PC-3 (cell line): ENCODE results near the gene DMRT1. TPM values are rescaled to one million over a fixed set of nuclear protein-coding genes. Genes with fewer than 3 reads are reported as not detected.
A peak's percentile ranks its signal among the peaks of the same experiment; 100 is the strongest.
"Not testable (repeated sequence)": the region's sequence is repeated elsewhere in the genome, so short reads cannot be mapped to it uniquely, and the experiment has no call there.

Experiments used
- ATAC-seq: fragments of 200-7000 bp; cut with Tn5 transposase; 2 replicates; pipeline ENCODE4 v1.9.1; 2020; ENCODE audit warnings: mild to moderate bottlenecking, moderate library complexity
- BruUV-seq: library from RNA; stranded (reverse); fragments of 400-500 nt; replicated peaks from 2 replicates; lab custom pipeline; 2021; lab: Mats Ljungman, UMichigan
- CTCF ChIA-PET: fragments of 300-600 bp; sonication (Branson Sonifier 250); formaldehyde crosslinking; loops from one replicate; lab custom pipeline; 2022; ENCODE audit warnings: antibody characterized with exemption; lab: Charles Lee
- POLR2A ChIA-PET: fragments of 300-600 bp; sonication (Branson Sonifier 250); formaldehyde crosslinking; loops from one replicate; lab custom pipeline; 2022; ENCODE audit warnings: antibody characterized with exemption; ENCODE audit not compliant: unreplicated experiment; lab: Charles Lee
- DNase-seq: peaks from one replicate; pipeline ENCODE4 v3.0.0-alpha.2; 2015
- H2AFZ ChIP-seq: fragments of 300-600 bp; sonication (generic); 2 replicates; pipeline ENCODE4 v1.6.0; 2016; ENCODE audit warnings: antibody characterized with exemption, low read length
- H3F3A ChIP-seq: fragments of 300-600 bp; sonication (generic); one replicate; pipeline ENCODE4 v1.6.0; 2017; ENCODE audit warnings: antibody characterized with exemption, low read length, control low read depth, mild to moderate bottlenecking; ENCODE audit not compliant: unreplicated experiment
- H3K27ac ChIP-seq: fragments of 300-600 bp; sonication (generic); 2 replicates; pipeline ENCODE4 v1.5.1; 2016; ENCODE audit warnings: mild to moderate bottlenecking, low read length
- H3K27me3 ChIP-seq: fragments of 300-600 bp; sonication (generic); 2 replicates; pipeline ENCODE4 v1.6.1; 2016; ENCODE audit warnings: low read length, mixed read lengths
- H3K36me3 ChIP-seq: fragments of 300-600 bp; sonication (generic); 2 replicates; pipeline ENCODE4 v1.6.1; 2016; ENCODE audit warnings: low read depth, mixed run types, low read length, mixed read lengths
- H3K4me1 ChIP-seq: fragments of 300-600 bp; sonication (generic); 2 replicates; pipeline ENCODE4 v1.5.1; 2016; ENCODE audit warnings: low read length; ENCODE audit not compliant: insufficient read depth
- H3K4me2 ChIP-seq: fragments of 300-600 bp; sonication (generic); 2 replicates; pipeline ENCODE4 v1.6.0; 2016; ENCODE audit warnings: low read length
- H3K4me3 ChIP-seq: fragments of 300-600 bp; sonication (generic); 2 replicates; pipeline ENCODE4 v1.5.1; 2016; ENCODE audit warnings: mild to moderate bottlenecking, low read length, mixed read lengths
- H3K79me2 ChIP-seq: fragments of 300-600 bp; sonication (generic); 2 replicates; pipeline ENCODE4 v1.6.1; 2017; ENCODE audit warnings: low read length, mixed read lengths
- H3K9ac ChIP-seq: fragments of 300-600 bp; sonication (generic); 2 replicates; pipeline ENCODE4 v1.6.0; 2016; ENCODE audit warnings: mild to moderate bottlenecking, low read length
- H3K9me2 ChIP-seq: fragments of 300-600 bp; sonication (generic); replicated peaks from 2 replicates; pipeline ENCODE4 v1.6.1; 2016; ENCODE audit warnings: mixed run types, low read length, mixed read lengths
- H3K9me3 ChIP-seq: fragments of 300-600 bp; sonication (generic); 2 replicates; pipeline ENCODE4 v1.6.1; 2016; ENCODE audit warnings: low read length, mixed read lengths
- H4K20me1 ChIP-seq: fragments of 300-600 bp; sonication (generic); 2 replicates; pipeline ENCODE4 v1.6.1; 2016; ENCODE audit warnings: low read length, mixed read lengths
- CTCF ChIP-seq: fragments of 300-600 bp; sonication (generic); conservative IDR thresholded peaks from 2 replicates; pipeline ENCODE4 v1.5.1; 2017; ENCODE audit warnings: antibody characterized with exemption, low read depth, mild to moderate bottlenecking, low read length
- EZH2 ChIP-seq: fragments of 300-600 bp; sonication (generic); IDR thresholded peaks from one replicate; pipeline ENCODE4 v1.6.1; 2017; ENCODE audit warnings: antibody characterized with exemption, mild to moderate bottlenecking, low read length; ENCODE audit not compliant: unreplicated experiment
- EZH2phosphoT487 ChIP-seq: fragments of 300-600 bp; sonication (generic); IDR thresholded peaks from 2 replicates; pipeline ENCODE4 v1.6.1; 2018; ENCODE audit warnings: mild to moderate bottlenecking, antibody characterized with exemption, low read length, borderline replicate concordance
- intact Hi-C: fragments of 100-400 bp; cut with micrococcal nuclease; formaldehyde crosslinking; loops from 2 replicates; pipeline ENCODE4 v1.9.0; 2023
- total RNA-seq: library from RNA; depleted of rRNA; stranded (reverse); fragments of >200 nt; gene quantifications from 2 replicates; pipeline ENCODE4 v1.2.3, GENCODE V29; 2014

DMRT1 gene
- total RNA-seq, 1 experiment from 2014 or later = 0.04 TPM

- no peak overlapping the region for H2AFZ ChIP-seq
- CTCF ChIA-PET = no interaction called here
- H3K27me3 ChIP-seq = no peaks in the 10 kb centered on the region
- ATAC-seq (peak; percentile 92), DNase-seq (peak; percentile 79)
- intact Hi-C loops = no loop called here
- POLR2A ChIA-PET = no interaction called here
- H3K9me3 ChIP-seq = no peaks in the 10 kb centered on the region
- 0 out of 2 replicates have a peak overlapping the region, but pooled peaks have one; percentile 12 for H3K4me3 ChIP-seq
- no TSS peak for BruUV-seq
- H3F3A ChIP-seq = peaks cover 4% of the 10 kb centered on the region
- peaks cover 18% of the 10 kb centered on the region for H3K4me1 ChIP-seq
- H4K20me1 ChIP-seq = no peaks in the 10 kb centered on the region
- no peak for TF ChIP-seq EZH2phosphoT487
- TF ChIP-seq CTCF = no peak
- no peak for TF ChIP-seq EZH2
- H3K4me2 ChIP-seq = peak overlapping the region; percentile 72
- peak overlapping the region; percentile 82 for H3K27ac ChIP-seq
- H3K9me2 ChIP-seq = no peaks in the 10 kb centered on the region
- peak overlapping the region; percentile 28; the same call in 1 of the 2 replicates for H3K9ac ChIP-seq
- no peaks in the 10 kb centered on the region for H3K79me2 ChIP-seq
- H3K36me3 ChIP-seq = no peaks in the 10 kb centered on the region
These were observed 154.3 kb downstream of the DMRT1 start for GRCh38 chr9:995781-996180.

- H3K36me3 ChIP-seq, H2AFZ ChIP-seq, POLR2A ChIA-PET, H3K9me3 ChIP-seq, H3K4me2 ChIP-seq, H3K9ac ChIP-seq, H4K20me1 ChIP-seq, H3K9me2 ChIP-seq, H3K27me3 ChIP-seq, H3F3A ChIP-seq, intact Hi-C loops, H3K79me2 ChIP-seq, H3K4me3 ChIP-seq, ATAC-seq, H3K27ac ChIP-seq, DNase-seq, BruUV-seq, CTCF ChIA-PET: not testable (repeated sequence)
- peak; percentile 64 for TF ChIP-seq CTCF
- H3K4me1 ChIP-seq = peaks cover 18% of the 10 kb centered on the region
These were observed 157.0 kb downstream of the DMRT1 start for GRCh38 chr9:998299-999110.

DNA sequence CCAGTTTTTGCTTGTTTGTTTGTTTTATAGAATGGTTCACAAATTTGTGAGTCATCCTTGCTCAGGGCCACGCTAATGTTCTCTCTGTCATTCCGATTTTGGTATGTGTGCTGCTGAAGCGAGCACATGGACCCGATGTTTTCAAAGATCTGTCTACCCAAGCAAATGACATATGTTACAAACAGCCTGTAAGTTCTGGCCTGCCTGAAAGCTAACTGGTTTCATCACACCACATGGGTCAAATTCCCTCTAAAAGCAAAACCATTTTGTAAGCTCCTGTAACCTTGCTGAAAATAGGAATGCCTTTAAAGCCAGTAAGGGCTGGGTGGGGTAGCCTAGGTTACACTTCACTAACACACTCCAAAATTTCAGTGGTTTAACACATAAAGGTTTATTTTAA is 160.3 kb downstream of the DMRT1 start:
- Histone ChIP-seq H2AFZ (no peak overlapping the region), H3K36me3 (no peaks in the 10 kb centered on the region), H3K9ac (no peak overlapping the region), H3K4me2 (no peak overlapping the region), H3K4me3 (no peak overlapping the region), H4K20me1 (no peaks in the 10 kb centered on the region), H3K9me2 (no peaks in the 10 kb centered on the region), H3K4me1 (no peaks in the 10 kb centered on the region), H3K79me2 (no peaks in the 10 kb centered on the region), H3K27ac (no peak overlapping the region), H3K27me3 (no peaks in the 10 kb centered on the region), H3F3A (peaks cover 4% of the 10 kb centered on the region), H3K9me3 (no peaks in the 10 kb centered on the region)
- ChIA-PET POLR2A (no interaction called here), CTCF (no interaction called here)
- TF ChIP-seq CTCF (no peak), EZH2 (no peak), EZH2phosphoT487 (no peak)
- ATAC-seq = no peak
- BruUV-seq = no TSS peak
- intact Hi-C loops = loop anchor here (10.0 kb wide), 1 partner anchor 187 kb away; no protein-coding TSS in a partner anchor
- peak; percentile 22 for DNase-seq
